Brain pericyte (primary cell): Measurements from ENCODE around the gene ZBTB43.

Source experiments
- DNase-seq: peaks from one replicate; pipeline ENCODE4 v3.0.0-alpha.2; 2012; ENCODE audit warnings: low read depth, low spot score

The ZBTB43 gene

GRCh38 chr9:126886034-126886822 is 81.4 kb downstream of the ZBTB43 start:
- no peak for DNase-seq

GRCh38 chr9:126886897-126887296 is 82.1 kb downstream of the ZBTB43 start:
- DNase-seq = no peak
